ENCODE data around the gene LY9. TPM values are rescaled to one million over a fixed set of nuclear protein-coding genes. Genes with fewer than 3 reads are reported as not detected.

The LY9 gene
- total RNA-seq, 1 donor from 2014 or later = 0.11 TPM

DNA sequence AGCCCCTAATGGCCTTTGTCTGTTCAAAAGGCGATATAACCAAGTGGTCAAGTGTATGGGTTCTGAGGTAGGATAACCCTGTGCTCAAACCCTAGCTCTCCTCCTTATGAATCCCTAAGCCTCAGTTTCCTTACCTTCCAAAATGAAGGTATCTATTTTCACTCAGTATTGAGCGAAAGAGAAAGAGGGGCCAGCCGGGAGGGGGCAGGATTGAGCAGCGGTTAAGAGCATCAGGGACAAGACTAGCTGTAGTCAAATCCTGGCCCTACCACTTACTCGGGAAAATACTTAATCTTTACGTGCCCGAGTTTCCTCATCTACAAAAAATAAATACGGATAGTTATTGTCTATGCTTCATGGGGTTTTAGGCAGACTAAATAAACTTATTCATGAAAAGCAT, 25.7 kb downstream of the LY9 start:
- TF ChIP-seq, protein P1, sequence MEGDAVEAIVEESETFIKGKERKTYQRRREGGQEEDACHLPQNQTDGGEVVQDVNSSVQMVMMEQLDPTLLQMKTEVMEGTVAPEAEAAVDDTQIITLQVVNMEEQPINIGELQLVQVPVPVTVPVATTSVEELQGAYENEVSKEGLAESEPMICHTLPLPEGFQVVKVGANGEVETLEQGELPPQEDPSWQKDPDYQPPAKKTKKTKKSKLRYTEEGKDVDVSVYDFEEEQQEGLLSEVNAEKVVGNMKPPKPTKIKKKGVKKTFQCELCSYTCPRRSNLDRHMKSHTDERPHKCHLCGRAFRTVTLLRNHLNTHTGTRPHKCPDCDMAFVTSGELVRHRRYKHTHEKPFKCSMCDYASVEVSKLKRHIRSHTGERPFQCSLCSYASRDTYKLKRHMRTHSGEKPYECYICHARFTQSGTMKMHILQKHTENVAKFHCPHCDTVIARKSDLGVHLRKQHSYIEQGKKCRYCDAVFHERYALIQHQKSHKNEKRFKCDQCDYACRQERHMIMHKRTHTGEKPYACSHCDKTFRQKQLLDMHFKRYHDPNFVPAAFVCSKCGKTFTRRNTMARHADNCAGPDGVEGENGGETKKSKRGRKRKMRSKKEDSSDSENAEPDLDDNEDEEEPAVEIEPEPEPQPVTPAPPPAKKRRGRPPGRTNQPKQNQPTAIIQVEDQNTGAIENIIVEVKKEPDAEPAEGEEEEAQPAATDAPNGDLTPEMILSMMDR (IDR thresholded peaks at IDR 0.05) = no peak
- no peaks in the 10 kb centered on the region for H3K4me1 ChIP-seq
- no peak for DNase-seq (ENCODE audit: low spot score in 2 of 2)
- H3K36me3 ChIP-seq = no peaks in the 10 kb centered on the region
- H3K27me3 ChIP-seq = no peaks in the 10 kb centered on the region
- intact Hi-C loops (cut with DNase I) = no loop called here
- H3K27ac ChIP-seq = no peak overlapping the region
- H3K9me3 ChIP-seq = no peaks in the 10 kb centered on the region
- no peak overlapping the region for H3K4me3 ChIP-seq

DNA sequence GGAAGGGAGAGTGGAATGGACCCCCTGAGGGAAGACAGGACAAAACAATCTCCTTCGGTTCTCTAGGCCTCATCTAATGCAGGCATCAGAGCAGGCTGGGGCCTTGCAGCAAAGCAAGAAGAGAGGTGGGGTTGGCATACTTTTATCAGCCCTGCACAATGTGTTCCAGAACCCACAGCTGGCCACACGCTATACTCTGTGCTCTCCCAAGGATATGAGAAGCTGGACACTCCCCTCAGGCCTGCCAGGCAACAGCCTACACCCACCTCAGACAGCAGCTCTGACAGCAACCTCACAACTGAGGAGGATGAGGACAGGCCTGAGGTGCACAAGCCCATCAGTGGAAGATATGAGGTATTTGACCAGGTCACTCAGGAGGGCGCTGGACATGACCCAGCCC, 27.3 kb downstream of the LY9 start:
- TF ChIP-seq, protein P1 (IDR thresholded peaks at IDR 0.05) = no peak
- Histone ChIP-seq H3K27ac (no peak overlapping the region), H3K36me3 (no peaks in the 10 kb centered on the region), H3K4me3 (no peak overlapping the region), H3K9me3 (no peaks in the 10 kb centered on the region), H3K4me1 (no peaks in the 10 kb centered on the region), H3K27me3 (no peaks in the 10 kb centered on the region)
- intact Hi-C loops (cut with DNase I) = no loop called here
- no peak for DNase-seq (ENCODE audit: low spot score in 2 of 2)

DNA sequence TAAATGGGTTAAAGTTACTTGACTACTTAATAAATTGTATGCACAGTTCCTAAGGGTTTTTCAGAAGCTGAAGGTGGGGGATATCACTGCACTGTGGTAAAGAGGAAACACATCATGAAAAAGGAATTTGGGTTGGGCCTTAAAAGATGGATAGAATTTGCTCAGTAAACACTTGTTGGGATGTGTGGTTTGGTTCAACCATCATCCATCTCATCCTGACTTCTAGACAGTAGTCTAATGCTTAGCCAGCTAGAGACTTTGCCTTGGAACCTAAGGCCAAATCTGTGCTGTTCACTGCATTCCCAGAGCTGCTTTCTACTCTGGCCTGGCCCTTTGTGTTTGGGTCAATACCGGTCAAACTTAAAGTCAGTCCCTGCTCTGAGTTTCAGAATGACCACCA, 30.6 kb downstream of the LY9 start:
- intact Hi-C loops (cut with DNase I) = no loop called here
- H3K27ac ChIP-seq = no peak overlapping the region
- no peak overlapping the region for H3K4me3 ChIP-seq
- H3K27me3 ChIP-seq = no peaks in the 10 kb centered on the region
- DNase-seq (ENCODE audit: low spot score in 2 of 2) = no peak
- TF ChIP-seq, protein P1 (IDR thresholded peaks at IDR 0.05) = no peak
- H3K9me3 ChIP-seq = no peaks in the 10 kb centered on the region
- H3K36me3 ChIP-seq = no peaks in the 10 kb centered on the region
- H3K4me1 ChIP-seq = no peaks in the 10 kb centered on the region

DNA sequence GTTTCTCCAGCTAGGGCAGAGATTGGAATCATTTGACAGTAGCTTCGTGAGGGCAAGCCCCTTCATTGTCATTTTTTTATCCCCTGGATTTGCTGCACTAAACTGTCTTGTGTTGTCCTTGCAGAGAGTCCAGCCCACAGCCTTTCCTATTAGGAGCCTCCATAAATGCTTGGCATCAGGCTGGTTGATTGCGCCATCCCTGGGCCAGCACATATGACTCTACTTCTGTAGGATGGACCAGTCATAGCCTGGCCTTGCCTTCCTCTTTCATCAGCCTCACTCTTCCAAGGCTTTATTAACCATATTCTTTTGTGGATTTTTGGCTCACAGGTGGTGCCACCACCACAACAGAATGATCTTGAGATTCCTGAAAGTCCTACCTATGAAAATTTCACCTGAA, 31.4 kb downstream of the LY9 start:
- intact Hi-C loops (cut with DNase I) = no loop called here
- Histone ChIP-seq H3K36me3 (no peaks in the 10 kb centered on the region), H3K27ac (no peak overlapping the region), H3K27me3 (no peaks in the 10 kb centered on the region), H3K4me1 (no peaks in the 10 kb centered on the region), H3K4me3 (no peak overlapping the region), H3K9me3 (no peaks in the 10 kb centered on the region)
- TF ChIP-seq, protein P1 (IDR thresholded peaks at IDR 0.05) = no peak
- DNase-seq (ENCODE audit: low spot score in 2 of 2) = no peak

DNA sequence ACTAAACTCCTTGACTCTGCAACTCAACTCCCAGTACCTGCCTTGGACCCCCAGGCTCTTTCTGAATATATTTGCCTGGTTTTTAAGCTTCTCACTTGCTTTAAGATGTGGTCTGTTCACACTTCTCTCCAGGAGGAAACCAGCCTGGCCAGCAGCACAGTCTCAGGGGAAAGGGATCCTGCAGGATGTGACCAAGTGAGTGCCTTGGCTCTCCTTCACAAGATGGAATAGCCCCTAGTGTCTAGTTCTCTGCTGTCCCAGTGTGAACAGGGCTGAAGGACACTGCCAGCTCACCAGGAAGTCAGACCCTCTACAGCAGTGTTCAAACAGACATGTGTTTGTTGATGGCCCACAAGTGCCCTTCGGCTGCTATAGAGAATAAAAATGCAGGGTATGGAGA, 33.8 kb downstream of the LY9 start:
- Histone ChIP-seq H3K4me1 (no peaks in the 10 kb centered on the region), H3K27ac (no peak overlapping the region), H3K36me3 (no peaks in the 10 kb centered on the region), H3K27me3 (no peaks in the 10 kb centered on the region), H3K4me3 (no peak overlapping the region), H3K9me3 (no peaks in the 10 kb centered on the region)
- TF ChIP-seq, protein P1 (IDR thresholded peaks at IDR 0.05) = no peak
- no peak for DNase-seq (ENCODE audit: low spot score in 2 of 2)
- intact Hi-C loops (cut with DNase I) = loop anchor here (10.0 kb wide), 1 partner anchor 265 kb away; the partner anchor contains the start of gene KLHDC9
